Activated CD4-positive, alpha-beta T cell treated with anti-CD3 and anti-CD28 coated beads for 36 hours (primary cell): ENCODE data around the gene GNA15. TPM values are rescaled to one million over a fixed set of nuclear protein-coding genes. Genes with fewer than 3 reads are reported as not detected.
"Not testable (repeated sequence)": the region's sequence is repeated elsewhere in the genome, so short reads cannot be mapped to it uniquely, and the experiment has no call there.

Experiments used
- ATAC-seq: fragments of 200-7000 bp; cut with Tn5 transposase; one replicate; pipeline ENCODE4 v1.10.0; 2021; ENCODE audit warnings: mild to moderate bottlenecking, moderate library complexity
- CTCF ChIA-PET: fragments of 350-600 bp; sonication (Branson Sonifier 250); formaldehyde crosslinking; loops from one replicate; lab custom pipeline; 2021; ENCODE audit warnings: antibody characterized with exemption; lab: Charles Lee
- POLR2A ChIA-PET: fragments of 350-600 bp; sonication (Branson Sonifier 250); formaldehyde crosslinking; loops from one replicate; lab custom pipeline; 2021; ENCODE audit warnings: antibody characterized with exemption, inconsistent platforms; lab: Charles Lee
- DNase-seq: peaks from one replicate; pipeline ENCODE4 v3.0.0-alpha.2; 2020
- H3K27ac Mint-ChIP-seq: one replicate; pipeline ENCODE4 v1.8.0; 2021; ENCODE audit warnings: mixed read lengths
- H3K27me3 Mint-ChIP-seq: one replicate; pipeline ENCODE4 v1.8.0; 2021; ENCODE audit warnings: mixed read lengths
- H3K36me3 Mint-ChIP-seq: one replicate; pipeline ENCODE4 v1.8.0; 2021; ENCODE audit warnings: low read depth, mixed read lengths
- H3K4me1 Mint-ChIP-seq: one replicate; pipeline ENCODE4 v1.8.0; 2021; ENCODE audit warnings: mixed read lengths
- H3K4me3 Mint-ChIP-seq: one replicate; pipeline ENCODE4 v1.8.0; 2021; ENCODE audit warnings: mild to moderate bottlenecking, moderate library complexity, mixed read lengths
- H3K9me3 Mint-ChIP-seq: one replicate; pipeline ENCODE4 v1.8.0; 2021; ENCODE audit warnings: low read depth, mixed read lengths
- intact Hi-C, 2 experiments: fragments of 100-400 bp; cut with DNase I in 1 of 2; cut with micrococcal nuclease in 1 of 2; formaldehyde crosslinking; loops; one replicate each; pipeline versions ENCODE4 v1.14.2 to v1.15.1; 2022 to 2024; cut with DNase I, micrococcal nuclease
- total RNA-seq, 2 experiments: library from RNA; stranded (reverse); gene quantifications; one replicate each; pipeline ENCODE4 v1.2.3, GENCODE V29; 2021

Gene GNA15
- total RNA-seq, 2 experiments from 2014 or later: 64.9 to 70.9 TPM

- Mint-ChIP-seq H3K9me3 (peaks cover 4% of the 10 kb centered on the region), H3K27me3 (no peaks in the 10 kb centered on the region), H3K27ac (no peak overlapping the region), H3K4me3 (no peak overlapping the region), H3K36me3 (peaks cover 51% of the 10 kb centered on the region), H3K4me1 (peaks cover 23% of the 10 kb centered on the region)
- CTCF ChIA-PET: interaction anchor here (0.6 to 2.0 kb wide), 12 partner anchors 8 to 200 kb away, joined by 3 to 13 read pairs (median 4); no protein-coding TSS in a partner anchor
- POLR2A ChIA-PET: no interaction called here
- intact Hi-C loops: loop anchor here (1.0 to 10.0 kb wide), 5 partner anchors 16 to 200 kb away; no protein-coding TSS in a partner anchor
- ATAC-seq: peak; percentile 47
- DNase-seq: peak; percentile 69
Observed at GRCh38 chr19:3162418-3163229, 26.8 kb downstream of the GNA15 start.

- Mint-ChIP-seq H3K27ac (peak overlapping the region; percentile 42), H3K9me3 (peaks cover 4% of the 10 kb centered on the region), H3K4me1 (peaks cover 23% of the 10 kb centered on the region), H3K27me3 (no peaks in the 10 kb centered on the region), H3K4me3 (no peak overlapping the region), H3K36me3 (peaks cover 43% of the 10 kb centered on the region)
- DNase-seq (peak; percentile 82), ATAC-seq (peak; percentile 82)
- ChIA-PET POLR2A (no interaction called here), CTCF (interaction anchor here (0.6 to 2.4 kb wide), 4 partner anchors 12 to 36 kb away, joined by 3 to 10 read pairs (median 3); no protein-coding TSS in a partner anchor)
- intact Hi-C loops: loop anchor here (1.0 to 10.0 kb wide), 5 partner anchors 17 to 201 kb away; no protein-coding TSS in a partner anchor
Observed at GRCh38 chr19:3163230-3163886, 27.5 kb downstream of the GNA15 start.

- CTCF ChIA-PET: interaction anchor here (0.6 to 2.4 kb wide), 4 partner anchors 12 to 37 kb away, joined by 3 to 10 read pairs (median 3); no protein-coding TSS in a partner anchor
- H3K4me3 Mint-ChIP-seq: no peak overlapping the region
- POLR2A ChIA-PET: no interaction called here
- peaks cover 4% of the 10 kb centered on the region for H3K9me3 Mint-ChIP-seq
- peaks cover 40% of the 10 kb centered on the region for H3K36me3 Mint-ChIP-seq
- no peak overlapping the region for H3K27ac Mint-ChIP-seq
- H3K27me3 Mint-ChIP-seq: no peaks in the 10 kb centered on the region
- intact Hi-C loops: loop anchor here (1.0 to 10.0 kb wide), 5 partner anchors 18 to 202 kb away; no protein-coding TSS in a partner anchor
- no peak for DNase-seq
- no peak for ATAC-seq
- H3K4me1 Mint-ChIP-seq: peaks cover 23% of the 10 kb centered on the region
Observed at GRCh38 chr19:3163943-3164342, 28.1 kb downstream of the GNA15 start.

GRCh38 chr19:3167533-3168272, 31.9 kb downstream of the GNA15 start:
- ChIA-PET POLR2A (no interaction called here), CTCF (interaction anchor here (0.5 kb wide), 1 partner anchor 202 kb away, joined by 3 read pairs; no protein-coding TSS in a partner anchor)
- Mint-ChIP-seq H3K36me3 (peaks cover 15% of the 10 kb centered on the region), H3K27ac (no peak overlapping the region), H3K9me3 (no peaks in the 10 kb centered on the region), H3K27me3 (no peaks in the 10 kb centered on the region), H3K4me3 (no peak overlapping the region), H3K4me1 (peaks cover 14% of the 10 kb centered on the region)
- DNase-seq (no peak), ATAC-seq (no peak)
- intact Hi-C loops: loop anchor here in 1 of 2 experiments (10.0 kb wide), 1 partner anchor 93 kb away; no protein-coding TSS in a partner anchor

GRCh38 chr19:3171894-3172672, 36.2 kb downstream of the GNA15 start:
- H3K27me3 Mint-ChIP-seq: no peaks in the 10 kb centered on the region
- DNase-seq (no peak), ATAC-seq (peak; percentile 13)
- intact Hi-C loops: no loop called here
- CTCF ChIA-PET: interaction anchor here (0.5 to 0.7 kb wide), 2 partner anchors 92 to 222 kb away, joined by 3 to 4 read pairs; no protein-coding TSS in a partner anchor
- peaks cover 5% of the 10 kb centered on the region for H3K36me3 Mint-ChIP-seq
- H3K27ac Mint-ChIP-seq: no peak overlapping the region
- H3K4me1 Mint-ChIP-seq: peaks cover 16% of the 10 kb centered on the region
- no peaks in the 10 kb centered on the region for H3K9me3 Mint-ChIP-seq
- POLR2A ChIA-PET: no interaction called here
- no peak overlapping the region for H3K4me3 Mint-ChIP-seq

- H3K4me1 Mint-ChIP-seq: peaks cover 18% of the 10 kb centered on the region
- POLR2A ChIA-PET, intact Hi-C loops, H3K27me3 Mint-ChIP-seq, DNase-seq, H3K4me3 Mint-ChIP-seq, H3K9me3 Mint-ChIP-seq, H3K27ac Mint-ChIP-seq, ATAC-seq, H3K36me3 Mint-ChIP-seq, CTCF ChIA-PET: not testable (repeated sequence)
Observed at GRCh38 chr19:3172673-3173000, 36.8 kb downstream of the GNA15 start.

GRCh38 chr19:3175781-3176714, 40.2 kb downstream of the GNA15 start:
- ATAC-seq: no peak
- CTCF ChIA-PET: interaction anchor here (0.5 to 1.6 kb wide), 2 partner anchors 16 to 226 kb away, joined by 3 to 4 read pairs; no protein-coding TSS in a partner anchor
- intact Hi-C loops: loop anchor here in 1 of 2 experiments (2.0 kb wide), 1 partner anchor 21 kb away; no protein-coding TSS in a partner anchor
- H3K27ac Mint-ChIP-seq: peak overlapping the region; percentile 90
- no peaks in the 10 kb centered on the region for H3K27me3 Mint-ChIP-seq
- H3K4me3 Mint-ChIP-seq: peak overlapping the region; percentile 82
- POLR2A ChIA-PET: no interaction called here
- peak; percentile 65 for DNase-seq
- H3K36me3 Mint-ChIP-seq: peaks cover 26% of the 10 kb centered on the region
- no peaks in the 10 kb centered on the region for H3K9me3 Mint-ChIP-seq
- H3K4me1 Mint-ChIP-seq: peaks cover 20% of the 10 kb centered on the region

- peak overlapping the region; percentile 90 for H3K27ac Mint-ChIP-seq
- peaks cover 31% of the 10 kb centered on the region for H3K36me3 Mint-ChIP-seq
- ATAC-seq (peak; percentile 73), DNase-seq (peak; percentile 88)
- H3K4me1 Mint-ChIP-seq: peaks cover 22% of the 10 kb centered on the region
- POLR2A ChIA-PET: no interaction called here
- peak overlapping the region; percentile 82 for H3K4me3 Mint-ChIP-seq
- intact Hi-C loops: loop anchor here in 1 of 2 experiments (2.0 kb wide), 1 partner anchor 22 kb away; no protein-coding TSS in a partner anchor
- CTCF ChIA-PET: interaction anchor here (0.6 to 1.6 kb wide), 3 partner anchors 48 to 226 kb away, joined by 3 to 4 read pairs (median 3); no protein-coding TSS in a partner anchor
- H3K9me3 Mint-ChIP-seq: no peaks in the 10 kb centered on the region
- H3K27me3 Mint-ChIP-seq: no peaks in the 10 kb centered on the region
Observed at GRCh38 chr19:3176715-3177501, 41.1 kb downstream of the GNA15 start.
